Motor neuron (in vitro differentiated cells): ENCODE measurements around the gene CACNA1E. TPM values are rescaled to one million over a fixed set of nuclear protein-coding genes. Genes with fewer than 3 reads are reported as not detected.

Source experiments
- ATAC-seq, 8 experiments: fragments of 200-7000 bp; cut with Tn5 transposase; replicated peaks in 6 of 8; 2 replicates each; pipeline ENCODE4 v1.8.0; 2021; ENCODE audit warnings: mild to moderate bottlenecking in 8 of 8, moderate library complexity in 8 of 8
- H3K27ac ChIP-seq, 2 donors: fragments of 250-450 bp; sonication (Bioruptor Pico); 2 replicates each; pipeline ENCODE4 v1.9.0; 2021; ENCODE audit warnings: antibody characterized with exemption in 2 of 2, mild to moderate bottlenecking in 2 of 2, moderate library complexity in 1 of 2
- H3K4me1 ChIP-seq, 2 donors: fragments of 250-450 bp; sonication (Bioruptor Pico); replicated peaks in 1 of 2; 2 replicates each; pipeline ENCODE4 v1.6.1; 2021; ENCODE audit warnings: antibody characterized with exemption in 2 of 2, mild to moderate bottlenecking in 2 of 2, moderate library complexity in 1 of 2
- H3K4me3 ChIP-seq, 5 donors: fragments of 250-450 bp; sonication (Bioruptor Pico); 2 replicates each; pipeline ENCODE4 v1.9.0; 2021; ENCODE audit warnings: antibody characterized with exemption in 5 of 5, mild to moderate bottlenecking in 5 of 5, moderate library complexity in 4 of 5
- WGBS, 10 experiments: fragments of 450-650 bp; shearing (Covaris generic); methylation state at CpG; one replicate each; pipeline ENCODE4 v1.0.0; 2022; 5-methylcytosine and 5-hydroxymethylcytosine counted together
- in situ Hi-C, 9 experiments: fragments of 400-800 bp; cut with MboI; loops; one replicate each; pipeline ENCODE4 v1.15.0; 2021; ENCODE audit warnings: low sequenced_read_pairs in 9 of 9, low pct_unique_long_range_greater_than_20kb in 2 of 9; ENCODE audit not compliant: unreplicated experiment in 9 of 9
- total RNA-seq, 8 experiments: library from RNA; unstranded; fragments of 300-600 nt; gene quantifications; 2 replicates each; pipeline versions ENCODE4 v1.2.3 to v1.2.4, GENCODE V29; 2022

The CACNA1E gene
- total RNA-seq, 8 experiments from 2014 or later, result 0.10 to 19.4 (median 6.8) TPM

DNA sequence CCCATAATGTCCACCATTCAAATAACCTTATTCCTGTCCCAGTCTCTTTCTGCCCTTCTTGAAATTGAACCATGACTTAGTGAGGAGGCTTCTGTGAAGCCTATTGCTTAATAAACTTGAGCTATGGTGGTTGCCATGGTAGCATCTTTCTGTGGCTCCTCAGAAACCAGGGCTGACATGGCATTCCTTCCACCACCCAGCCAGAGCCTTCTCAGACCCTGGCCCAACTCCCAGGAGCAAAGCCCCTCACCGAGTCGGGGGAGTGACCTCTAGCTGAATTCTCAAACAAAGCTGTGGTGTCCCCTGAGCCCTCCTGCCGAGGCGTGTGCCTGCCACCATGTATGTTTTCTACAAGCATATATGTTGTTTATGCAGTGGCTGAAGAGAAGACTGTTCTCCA lies 259.1 kb downstream of the CACNA1E start:
- no peak overlapping the region for H3K27ac ChIP-seq
- peak in 1 of 8 experiments; percentile 71 for ATAC-seq
- H3K4me3 ChIP-seq, result no peak overlapping the region
- in situ Hi-C loops, result no loop called here
- 0 to 86% (median 39%) methylated on average over 2 to 4 of the region's 4 CpGs; no CpG with 5 or more reads in 4 of the 10 experiments for WGBS, 10 experiments
- peaks cover 0 to 2% of the 10 kb centered on the region in 2 donors for H3K4me1 ChIP-seq

DNA sequence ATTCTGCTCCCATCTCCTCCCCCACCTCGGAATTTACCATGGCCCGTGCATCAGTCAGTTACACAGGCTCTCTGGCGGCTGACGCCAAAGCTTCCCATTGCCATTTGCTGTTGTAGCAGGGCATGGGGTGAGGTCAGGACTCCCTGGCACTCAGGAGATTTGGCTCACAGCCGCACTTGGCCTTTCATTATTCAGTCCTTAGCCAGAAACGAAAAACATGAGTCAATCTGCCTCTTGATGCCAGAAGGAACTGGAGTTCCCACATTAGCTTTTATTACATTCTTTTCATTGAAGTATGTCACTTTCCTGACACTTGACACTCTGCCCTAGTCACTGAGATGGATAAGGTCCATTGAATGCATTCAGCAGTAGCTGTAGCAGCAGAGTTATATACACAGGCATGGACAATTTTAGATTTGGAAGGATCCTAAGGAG lies 260.6 kb downstream of the CACNA1E start:
- H3K4me3 ChIP-seq, result no peak overlapping the region
- in situ Hi-C loops, result no loop called here
- H3K4me1 ChIP-seq, result peaks cover 0 to 2% of the 10 kb centered on the region in 2 donors
- H3K27ac ChIP-seq, result no peak overlapping the region
- ATAC-seq, result peak in 1 of 8 experiments; percentile 42
- 0 to 74% (median 69%) methylated on average over 1 to 6 of the region's 6 CpGs; no CpG with 5 or more reads in 3 of the 10 experiments for WGBS, 10 experiments

DNA sequence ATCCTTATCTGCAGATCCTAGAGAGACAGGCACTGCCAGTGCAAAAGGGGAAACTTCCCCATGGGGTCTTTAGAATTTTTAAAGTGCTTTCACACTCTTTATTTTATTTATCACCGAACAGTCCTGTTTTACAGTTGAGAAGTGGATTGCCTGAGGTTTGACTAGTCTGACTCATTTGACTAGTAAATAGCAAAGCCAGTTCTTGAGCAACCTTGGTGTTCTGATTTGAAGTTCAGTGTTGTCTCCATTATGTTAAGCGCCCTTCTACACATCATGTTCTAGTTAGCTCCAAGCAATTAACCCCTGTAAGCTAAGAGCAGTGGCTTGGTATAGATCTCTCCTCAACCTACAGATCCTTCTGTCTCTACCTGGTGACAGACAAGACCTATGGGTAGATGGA lies 262.9 kb downstream of the CACNA1E start:
- in situ Hi-C loops, result no loop called here
- WGBS, 10 experiments, result 0 to 95% (median 79%) methylated on average over 1 to 2 of the region's 2 CpGs; no CpG with 5 or more reads in 2 of the 10 experiments
- no peak overlapping the region for H3K4me3 ChIP-seq
- H3K4me1 ChIP-seq, result peaks cover 0 to 2% of the 10 kb centered on the region in 2 donors
- H3K27ac ChIP-seq, result no peak overlapping the region
- ATAC-seq, result no peak

DNA sequence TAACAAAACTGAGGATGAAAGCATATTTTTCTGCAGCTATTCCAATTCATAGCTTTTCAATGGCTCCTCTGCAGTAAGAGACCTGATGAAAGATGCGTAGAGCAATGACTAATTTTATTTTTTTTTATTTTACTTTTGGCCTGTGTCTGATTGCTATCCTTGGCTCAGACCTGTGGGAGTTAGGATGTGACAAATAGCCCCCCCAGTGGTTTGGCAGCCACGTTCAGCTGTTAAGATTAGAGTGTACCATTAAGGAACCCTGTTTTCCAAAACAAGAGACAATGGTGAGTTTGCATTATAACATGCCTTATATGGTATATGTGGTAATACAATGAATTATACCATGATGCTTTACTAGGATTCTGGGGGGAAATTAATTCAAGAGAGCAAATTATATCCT lies 264.7 kb downstream of the CACNA1E start:
- in situ Hi-C loops, result no loop called here
- no peak for ATAC-seq

DNA sequence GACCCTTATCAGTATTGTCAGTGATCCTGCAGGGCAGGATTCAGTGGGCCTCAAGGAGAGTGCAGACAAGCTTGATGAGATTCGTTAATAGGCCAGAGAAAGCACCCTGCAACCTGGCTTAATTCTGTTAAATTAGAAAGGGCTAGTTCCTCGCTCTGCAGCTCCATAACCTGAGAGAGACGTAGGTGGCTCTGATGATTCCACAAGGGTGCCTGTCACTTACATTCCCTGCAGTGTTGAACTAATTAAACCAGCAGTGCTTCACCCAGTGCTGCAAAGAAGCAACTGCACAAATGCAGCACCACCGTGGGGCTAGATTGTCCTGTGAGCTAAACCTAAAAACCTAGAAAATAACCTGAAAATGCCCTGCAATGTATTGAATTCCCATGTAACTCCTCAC lies 270.8 kb downstream of the CACNA1E start:
- in situ Hi-C loops, result no loop called here
- 11 to 100% (median 80%) methylated on average over 1 to 4 of the region's 4 CpGs; no CpG with 5 or more reads in 4 of the 10 experiments for WGBS, 10 experiments
- Histone ChIP-seq H3K27ac (no peak overlapping the region), H3K4me3 (no peak overlapping the region), H3K4me1 (no peaks in the 10 kb centered on the region)
- ATAC-seq, result no peak

More for the DNA sequence above, 264.7 kb downstream of the CACNA1E start:
- Histone ChIP-seq H3K27ac (no peak overlapping the region), H3K4me1 (peaks cover 0 to 2% of the 10 kb centered on the region in 2 donors), H3K4me3 (no peak overlapping the region)
- 0 to 100% (median 61%) methylated on average over 1 to 2 of the region's 2 CpGs; no CpG with 5 or more reads in 1 of the 10 experiments for WGBS, 10 experiments

DNA sequence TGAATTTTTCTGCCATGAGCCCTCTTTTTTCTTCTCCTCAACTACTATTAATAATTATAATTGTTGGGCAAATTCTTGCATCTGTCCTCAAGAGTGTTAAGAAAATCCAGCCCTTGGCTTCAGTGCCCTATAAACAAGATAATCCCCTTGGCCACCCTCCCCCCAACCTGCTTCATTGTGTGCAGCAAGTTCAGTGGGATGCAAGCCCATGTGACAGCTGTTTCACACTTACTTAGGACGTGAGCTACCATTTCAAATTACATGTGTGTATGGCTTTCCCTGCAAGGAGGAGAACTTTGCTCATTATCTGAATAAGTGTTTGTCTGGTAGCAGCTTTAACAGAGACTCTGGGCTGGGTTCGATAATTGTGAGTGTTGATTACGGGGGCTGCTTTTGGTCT lies 276.2 kb downstream of the CACNA1E start:
- no peaks in the 10 kb centered on the region for H3K4me1 ChIP-seq
- H3K4me3 ChIP-seq, result no peak overlapping the region
- no peak overlapping the region for H3K27ac ChIP-seq
- in situ Hi-C loops, result no loop called here
- ATAC-seq, result no peak
- WGBS, 10 experiments, result 6 to 100% (median 55%) methylated on average over 1 to 3 of the region's 3 CpGs

DNA sequence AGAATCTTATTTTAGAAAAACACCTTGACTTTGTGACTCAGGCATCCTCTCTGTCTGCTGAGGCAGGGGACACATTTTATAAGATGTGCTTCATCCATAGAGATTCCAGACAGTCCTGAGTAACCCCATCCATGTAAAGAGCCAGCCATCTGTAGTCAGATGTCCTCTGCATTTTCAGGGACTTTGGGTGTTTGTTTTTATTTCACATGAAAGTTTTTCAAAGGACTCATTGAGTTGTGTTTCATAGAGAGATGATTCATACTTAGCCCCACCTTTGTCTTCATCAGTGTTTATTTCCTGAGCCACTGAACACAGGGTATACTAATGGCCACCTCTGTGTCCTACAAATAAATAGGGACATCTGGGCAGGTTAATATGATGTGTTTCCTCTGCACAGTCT lies 280.4 kb downstream of the CACNA1E start:
- H3K4me1 ChIP-seq, result no peaks in the 10 kb centered on the region
- ATAC-seq, result no peak
- in situ Hi-C loops, result no loop called here
- no peak overlapping the region for H3K4me3 ChIP-seq
- H3K27ac ChIP-seq, result no peak overlapping the region

DNA sequence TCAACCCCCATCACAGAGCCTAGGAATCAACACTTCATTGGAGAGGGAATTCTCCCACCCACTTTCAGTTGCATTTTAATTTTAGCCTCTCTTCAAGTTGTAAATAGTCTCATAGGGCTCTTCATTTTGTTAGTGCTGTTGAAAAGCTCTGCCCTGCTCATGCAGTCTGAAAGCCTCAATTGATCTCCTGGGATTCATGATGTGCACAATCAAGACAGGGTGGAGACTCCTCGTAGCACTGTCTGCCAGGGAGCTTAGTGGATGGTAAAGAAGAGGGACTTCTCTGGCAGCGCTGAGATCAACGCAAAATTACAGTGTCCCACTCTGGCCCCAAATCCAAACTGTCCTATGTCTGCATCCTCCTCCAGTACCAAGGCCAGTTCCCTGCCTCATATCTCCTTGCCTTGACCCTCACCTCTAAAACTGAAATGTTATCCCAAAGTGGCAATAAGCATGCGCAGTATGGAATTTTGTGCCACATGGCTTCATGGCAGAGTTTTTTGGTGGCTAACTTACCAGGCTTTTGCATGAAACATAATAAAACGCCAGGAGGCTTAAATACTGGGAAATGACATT lies 282.2 kb downstream of the CACNA1E start:
- no peaks in the 10 kb centered on the region for H3K4me1 ChIP-seq
- H3K27ac ChIP-seq, result no peak overlapping the region
- in situ Hi-C loops, result no loop called here
- no peak for ATAC-seq
- H3K4me3 ChIP-seq, result no peak overlapping the region
- WGBS, 10 experiments, result 0 to 85% (median 54%) methylated on average over 1 to 5 of the region's 5 CpGs

DNA sequence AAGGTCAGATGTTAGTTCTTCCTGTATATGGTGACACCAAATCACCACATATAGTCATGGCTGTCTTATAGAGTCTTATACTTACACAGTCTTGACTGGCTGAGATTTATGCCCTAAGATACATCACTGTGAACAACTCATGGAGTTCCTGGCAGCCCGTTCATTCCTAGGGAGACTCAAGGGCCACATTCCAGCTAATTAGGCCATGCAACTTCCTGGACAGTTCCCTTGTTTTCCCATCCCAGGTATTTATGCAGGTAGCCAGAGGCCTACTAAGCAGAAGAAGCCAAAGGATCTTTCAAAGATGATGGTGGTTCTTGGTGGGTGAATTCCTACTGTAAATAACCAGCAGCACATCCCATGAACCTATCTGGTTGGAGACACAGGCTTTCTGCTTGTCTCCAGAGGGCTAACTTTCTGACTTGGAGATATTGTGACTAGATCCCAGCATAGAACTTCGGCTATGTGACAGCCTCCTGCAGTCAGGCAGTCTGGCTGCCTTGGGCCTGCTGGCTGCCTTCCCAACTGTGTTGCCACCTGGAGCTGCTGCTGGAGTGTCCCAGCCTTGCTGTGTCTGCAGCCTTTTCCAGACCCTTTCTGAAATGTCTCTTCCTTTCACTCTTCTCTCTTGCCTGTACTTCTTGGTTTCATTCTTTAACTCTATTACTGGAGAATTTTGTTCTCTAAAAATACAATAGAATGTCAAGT lies 283.8 kb downstream of the CACNA1E start:
- in situ Hi-C loops, result no loop called here
- WGBS, 10 experiments, result 0 to 80% (median 63%) methylated on average over 1 to 2 of the region's 2 CpGs; no CpG with 5 or more reads in 3 of the 10 experiments
- Histone ChIP-seq H3K27ac (no peak overlapping the region), H3K4me3 (no peak overlapping the region), H3K4me1 (no peaks in the 10 kb centered on the region)
- no peak for ATAC-seq

DNA sequence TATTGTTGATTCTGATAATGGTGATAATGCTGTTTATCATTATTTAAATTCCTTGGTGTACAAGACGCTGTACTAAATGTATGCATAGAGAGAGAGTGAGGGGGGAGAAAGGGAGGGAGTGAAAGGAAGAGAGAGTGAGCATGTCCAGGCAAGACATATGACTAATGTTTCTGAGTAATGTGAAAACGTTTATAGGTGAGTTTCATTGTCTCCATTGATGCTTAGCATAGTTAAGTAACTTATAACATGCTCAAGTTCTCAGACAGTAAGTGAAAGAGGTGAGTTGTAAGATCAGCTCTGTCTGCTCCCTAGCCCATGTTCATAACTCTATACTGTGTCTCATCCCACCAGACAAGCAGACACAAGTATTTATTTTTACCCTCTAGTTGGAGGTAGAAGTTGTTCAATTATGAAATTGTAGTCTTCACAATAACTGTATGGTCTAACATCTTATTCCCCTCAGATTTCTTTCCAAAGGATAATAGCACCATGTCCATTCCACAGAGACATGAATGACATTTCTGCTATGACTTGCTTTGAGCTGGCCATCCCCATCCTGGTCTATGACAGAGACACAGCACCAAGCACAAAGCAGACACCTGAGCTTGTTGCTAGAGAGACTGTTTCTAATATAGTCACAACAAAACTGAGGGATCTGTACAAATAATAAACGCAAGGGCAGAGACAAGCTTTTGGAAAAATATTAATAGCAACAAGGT lies 285.1 kb downstream of the CACNA1E start:
- 0 to 75% (median 51%) methylated on average over 1 to 3 of the region's 3 CpGs for WGBS, 10 experiments
- no peaks in the 10 kb centered on the region for H3K4me1 ChIP-seq
- H3K4me3 ChIP-seq, result no peak overlapping the region
- H3K27ac ChIP-seq, result no peak overlapping the region
- ATAC-seq, result peak in 2 of 8 experiments; percentile 62 to 75
- in situ Hi-C loops, result no loop called here

DNA sequence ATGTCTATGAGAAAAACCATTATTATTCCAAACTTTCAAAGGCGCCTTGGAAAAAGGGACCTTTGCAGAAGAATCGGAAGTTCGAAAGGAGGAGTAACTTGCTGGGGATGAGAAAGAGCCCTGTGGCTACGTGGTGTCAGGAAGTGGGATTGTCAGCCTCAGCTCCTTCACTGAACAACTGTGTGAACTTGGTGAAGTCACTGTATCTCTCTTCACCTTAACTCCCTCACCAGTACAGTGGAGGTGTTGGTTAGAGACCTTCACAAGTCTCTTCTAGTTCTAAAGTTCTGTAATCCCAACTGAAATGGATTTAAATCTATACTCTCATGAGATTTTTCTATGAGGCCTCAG lies 285.6 kb downstream of the CACNA1E start:
- WGBS, 10 experiments, result 20 to 100% (median 80%) methylated on average over 1 to 4 of the region's 4 CpGs; no CpG with 5 or more reads in 1 of the 10 experiments
- H3K27ac ChIP-seq, result no peak overlapping the region
- in situ Hi-C loops, result no loop called here
- H3K4me3 ChIP-seq, result no peak overlapping the region
- no peaks in the 10 kb centered on the region for H3K4me1 ChIP-seq
- ATAC-seq, result no peak

DNA sequence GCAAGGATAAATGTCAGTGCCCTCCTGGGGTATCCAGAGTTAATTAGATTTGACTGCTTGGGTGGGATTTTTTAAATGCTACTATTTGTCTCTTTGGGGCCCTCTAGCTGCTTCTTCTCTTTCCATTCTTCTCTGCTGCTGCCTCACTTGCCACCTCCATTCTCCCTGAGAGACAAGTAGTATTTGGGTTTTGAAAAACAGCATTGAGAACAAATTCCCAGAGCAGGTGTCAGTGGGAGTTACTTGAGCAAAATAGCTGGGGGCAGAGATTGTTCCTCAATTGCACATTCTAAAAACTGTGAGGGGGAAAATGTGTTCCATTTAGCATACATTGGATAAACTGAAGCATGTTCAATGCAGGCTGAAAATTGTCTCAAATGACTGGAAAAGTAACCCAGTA lies 286.5 kb downstream of the CACNA1E start:
- Histone ChIP-seq H3K27ac (no peak overlapping the region), H3K4me1 (no peaks in the 10 kb centered on the region), H3K4me3 (no peak overlapping the region)
- in situ Hi-C loops, result no loop called here
- ATAC-seq, result no peak

DNA sequence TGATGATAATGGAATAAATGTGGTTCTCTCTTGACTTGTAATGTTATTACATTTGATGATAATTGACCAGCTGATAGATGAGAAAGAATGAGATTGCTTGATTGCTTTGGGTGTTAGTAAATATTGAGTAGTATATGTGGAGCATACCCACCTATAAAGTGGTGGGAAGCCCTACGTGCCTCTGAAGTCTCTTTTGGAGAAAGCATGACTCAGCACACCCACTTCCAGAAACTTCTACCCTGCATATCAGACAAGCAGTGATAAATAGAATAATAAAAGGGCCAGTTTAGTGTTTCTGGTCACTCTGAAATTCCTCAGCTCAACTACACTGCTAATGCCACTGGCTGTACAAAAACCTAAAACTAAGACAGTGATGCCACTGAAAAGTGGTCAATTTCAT lies 289.4 kb downstream of the CACNA1E start:
- WGBS, 10 experiments, result 0 to 78% (median 71%) methylated on average over 1 of the region's 1 CpG; no CpG with 5 or more reads in 3 of the 10 experiments
- Histone ChIP-seq H3K4me1 (no peaks in the 10 kb centered on the region), H3K27ac (no peak overlapping the region), H3K4me3 (no peak overlapping the region)
- ATAC-seq, result no peak
- in situ Hi-C loops, result no loop called here
